HEK293T (cell line): ENCODE results near the gene APOL2.

Experiments used
- CTCF ChIA-PET: fragments of 350-600 bp; formaldehyde crosslinking; extraction: SDS; loops from one replicate; lab custom pipeline; 2021; ENCODE audit warnings: antibody characterized with exemption, inconsistent platforms; lab: Yijun Ruan, JAX
- POLR2A ChIA-PET: fragments of 350-600 bp; formaldehyde crosslinking; extraction: SDS; loops from one replicate; lab custom pipeline; 2020; ENCODE audit warnings: antibody characterized with exemption, inconsistent platforms; lab: Yijun Ruan, JAX
- DNase-seq: peaks from one replicate; pipeline ENCODE4 v3.0.0; 2012; ENCODE audit warnings: mixed read lengths; ENCODE audit errors: extremely low spot score
- ARNT ChIP-seq: fragments of 450-650 bp; IDR thresholded peaks from 2 replicates; pipeline ENCODE4 v1.6.1; 2017; ENCODE audit warnings: mild to moderate bottlenecking
- BHLHE40 ChIP-seq: fragments of 450-650 bp; IDR thresholded peaks from 2 replicates; pipeline ENCODE4 v1.6.1; 2016; ENCODE audit warnings: mild to moderate bottlenecking, moderate library complexity, borderline replicate concordance
- CTBP1 ChIP-seq: fragments of 450-650 bp; IDR thresholded peaks from 2 replicates; pipeline ENCODE4 v1.6.1; 2016; ENCODE audit warnings: borderline replicate concordance
- ELF4 ChIP-seq: fragments of 450-650 bp; IDR thresholded peaks from 2 replicates; pipeline ENCODE4 v1.6.1; 2017; ENCODE audit warnings: antibody characterized with exemption
- FOXA1 ChIP-seq: fragments of 450-650 bp; IDR thresholded peaks from 2 replicates; pipeline ENCODE4 v1.6.1; 2016; ENCODE audit warnings: mild to moderate bottlenecking
- FOXK2 ChIP-seq: fragments of 450-650 bp; IDR thresholded peaks from 2 replicates; pipeline ENCODE4 v1.6.1; 2016; ENCODE audit warnings: mild to moderate bottlenecking
- FOXM1 ChIP-seq: fragments of 450-650 bp; IDR thresholded peaks from 2 replicates; pipeline ENCODE4 v1.6.1; 2017; ENCODE audit warnings: mild to moderate bottlenecking, borderline replicate concordance
- HDGF ChIP-seq: fragments of 450-650 bp; IDR thresholded peaks from 2 replicates; pipeline ENCODE4 v1.6.1; 2017; ENCODE audit warnings: antibody characterized with exemption, borderline replicate concordance
- L3MBTL2 ChIP-seq: fragments of 450-650 bp; conservative IDR thresholded peaks from 2 replicates; pipeline ENCODE4 v1.6.1; 2016; ENCODE audit warnings: mild to moderate bottlenecking
- LEF1 ChIP-seq: fragments of 450-650 bp; IDR thresholded peaks from 2 replicates; pipeline ENCODE4 v1.6.1; 2017; ENCODE audit warnings: mild to moderate bottlenecking, borderline replicate concordance
- NFRKB ChIP-seq: fragments of 450-650 bp; IDR thresholded peaks from 2 replicates; pipeline ENCODE4 v1.6.1; 2016; ENCODE audit warnings: mild to moderate bottlenecking, moderate library complexity
- PKNOX1 ChIP-seq: fragments of 450-650 bp; IDR thresholded peaks from 2 replicates; pipeline ENCODE4 v1.6.1; 2016
- SP1 ChIP-seq: fragments of 450-650 bp; IDR thresholded peaks from 2 replicates; pipeline ENCODE4 v1.6.1; 2017
- SUZ12 ChIP-seq: fragments of 450-650 bp; IDR thresholded peaks from 2 replicates; pipeline ENCODE4 v1.6.1; 2016; ENCODE audit warnings: mild to moderate bottlenecking
- ZNF384 ChIP-seq: fragments of 450-650 bp; IDR thresholded peaks from 2 replicates; pipeline ENCODE4 v1.6.1; 2016

Gene APOL2

GRCh38 chr22:36180038-36180880 is 59.1 kb downstream of the APOL2 start:
- ChIA-PET POLR2A (interaction anchor here (1.4 kb wide), 1 partner anchor 16 kb away, joined by 3 read pairs; no protein-coding TSS in a partner anchor), CTCF (interaction anchor here (0.5 to 1.9 kb wide), 10 partner anchors 15 to 552 kb away, joined by 3 to 8 read pairs (median 3); no protein-coding TSS in a partner anchor)
- no peak for TF ChIP-seq FOXM1
- TF ChIP-seq ZNF384: no peak
- TF ChIP-seq NFRKB: no peak
- no peak for TF ChIP-seq ELF4
- no peak for TF ChIP-seq SUZ12
- no peak for TF ChIP-seq HDGF
- TF ChIP-seq FOXA1: no peak
- no peak for TF ChIP-seq L3MBTL2
- no peak for TF ChIP-seq ARNT
- TF ChIP-seq PKNOX1: no peak
- TF ChIP-seq SP1: no peak
- no peak for TF ChIP-seq BHLHE40
- no peak for TF ChIP-seq CTBP1
- TF ChIP-seq FOXK2: no peak
- no peak for TF ChIP-seq LEF1
- peak; percentile 91 for DNase-seq

- POLR2A ChIA-PET: no interaction called here
- TF ChIP-seq PKNOX1 (no peak), L3MBTL2 (no peak), SP1 (no peak), CTBP1 (no peak), FOXM1 (no peak), BHLHE40 (no peak), LEF1 (no peak), ZNF384 (no peak), SUZ12 (no peak)
- no peak for DNase-seq
- CTCF ChIA-PET: interaction anchor here (0.6 to 1.0 kb wide), 2 partner anchors 38 to 97 kb away, joined by 3 read pairs; no protein-coding TSS in a partner anchor
Measured at GRCh38 chr22:36177160-36177559, 62.2 kb downstream of the APOL2 start.
